IMR-90 (cell line): ENCODE measurements around the gene PLA2G2C. TPM values are rescaled to one million over a fixed set of nuclear protein-coding genes. Genes with fewer than 3 reads are reported as not detected.

Experiments used
- ATAC-seq: fragments of 200-7000 bp; cut with Tn5 transposase; 2 replicates; pipeline ENCODE4 v1.9.1; 2020; ENCODE audit warnings: low read depth, mild to moderate bottlenecking, moderate library complexity
- BruUV-seq: library from RNA; stranded (reverse); fragments of 400-500 nt; replicated peaks from 2 replicates; lab custom pipeline; 2021; lab: Mats Ljungman, UMichigan
- CTCF ChIA-PET: fragments of 300-600 bp; formaldehyde crosslinking; extraction: SDS; loops from one replicate; lab custom pipeline; 2021; ENCODE audit warnings: antibody characterized with exemption; lab: Yijun Ruan, JAX
- POLR2A ChIA-PET: fragments of 300-600 bp; sonication (Branson Sonifier 250); formaldehyde crosslinking; loops from one replicate; lab custom pipeline; 2022; ENCODE audit warnings: antibody characterized with exemption; ENCODE audit not compliant: unreplicated experiment; lab: Charles Lee
- DNase-seq: peaks from one replicate; pipeline ENCODE4 v3.0.0; 2013
- H2AFZ ChIP-seq: replicated peaks from 2 replicates; pipeline ENCODE3; 2013; ENCODE audit warnings: low read length, mild to moderate bottlenecking; ENCODE audit not compliant: poor library complexity
- H2AK5ac ChIP-seq: 2 replicates; pipeline ENCODE4 v1.6.1; 2013; ENCODE audit warnings: low read depth, low read length, inconsistent platforms
- H2AK9ac ChIP-seq: replicated peaks from 2 replicates; pipeline ENCODE3; 2013; ENCODE audit warnings: mild to moderate bottlenecking, low read depth, low read length, moderate library complexity; ENCODE audit not compliant: poor library complexity
- H2BK120ac ChIP-seq: 2 replicates; pipeline ENCODE4 v1.6.1; 2013; ENCODE audit warnings: low read depth, low read length, inconsistent platforms
- H2BK15ac ChIP-seq: 3 replicates; pipeline ENCODE4 v1.6.1; 2013; ENCODE audit warnings: low read depth, low read length, inconsistent platforms
- H2BK20ac ChIP-seq: 2 replicates; pipeline ENCODE4 v1.6.1; 2013; ENCODE audit warnings: low read depth, mild to moderate bottlenecking, inconsistent platforms, low read length, moderate library complexity
- H2BK5ac ChIP-seq: 2 replicates; pipeline ENCODE4 v1.6.1; 2013; ENCODE audit warnings: mild to moderate bottlenecking, low read depth, low read length, inconsistent platforms; ENCODE audit not compliant: poor library complexity, severe bottlenecking
- H3K14ac ChIP-seq: replicated peaks from 2 replicates; pipeline ENCODE4 v1.6.1; 2013; ENCODE audit warnings: low read depth, low read length, inconsistent platforms
- H3K18ac ChIP-seq: 2 replicates; pipeline ENCODE4 v1.6.1; 2013; ENCODE audit warnings: low read depth, low read length, control low read depth
- H3K23ac ChIP-seq: 2 replicates; pipeline ENCODE4 v1.6.1; 2013; ENCODE audit warnings: low read depth, low read length, inconsistent platforms
- H3K27ac ChIP-seq: 2 replicates; pipeline ENCODE4 v1.5.1; 2013; ENCODE audit warnings: mild to moderate bottlenecking, control low read depth, low read length; ENCODE audit not compliant: insufficient read depth
- H3K27me3 ChIP-seq: 2 replicates; pipeline ENCODE4 v1.6.1; 2013; ENCODE audit warnings: low read length; ENCODE audit not compliant: control insufficient read depth, insufficient read depth
- H3K36me3 ChIP-seq: 2 replicates; pipeline ENCODE4 v1.6.1; 2013; ENCODE audit warnings: low read length, mixed read lengths; ENCODE audit not compliant: control insufficient read depth, insufficient read depth
- H3K4ac ChIP-seq: 2 replicates; pipeline ENCODE4 v1.6.1; 2013; ENCODE audit warnings: low read depth, low read length, inconsistent platforms
- H3K4me1 ChIP-seq: 2 replicates; pipeline ENCODE4 v1.6.1; 2013; ENCODE audit warnings: low read length, mixed read lengths; ENCODE audit not compliant: control insufficient read depth, insufficient read depth
- H3K4me2 ChIP-seq: 2 replicates; pipeline ENCODE4 v1.6.1; 2013; ENCODE audit warnings: low read depth, mild to moderate bottlenecking, control low read depth, low read length, moderate library complexity
- H3K4me3 ChIP-seq: 2 replicates; pipeline ENCODE4 v1.5.1; 2013; ENCODE audit warnings: low read depth, mild to moderate bottlenecking, control low read depth, low read length, moderate library complexity; ENCODE audit not compliant: insufficient read depth
- H3K56ac ChIP-seq: 2 replicates; pipeline ENCODE4 v1.6.1; 2013; ENCODE audit warnings: low read length, inconsistent platforms; ENCODE audit not compliant: insufficient read depth; ENCODE audit errors: extremely low read depth
- H3K79me1 ChIP-seq, 2 experiments: 2 replicates each; pipeline ENCODE4 v1.6.1; 2013; ENCODE audit warnings: low read length in 2 of 2, inconsistent platforms in 1 of 2, low read depth in 1 of 2
- H3K9ac ChIP-seq: 2 replicates; pipeline ENCODE4 v1.6.1; 2013; ENCODE audit warnings: low read depth, low read length, control low read depth
- H3K9me1 ChIP-seq: 2 replicates; pipeline ENCODE4 v1.6.1; 2013; ENCODE audit warnings: low read length, inconsistent platforms; ENCODE audit not compliant: insufficient read depth
- H3K9me3 ChIP-seq: 2 replicates; pipeline ENCODE4 v1.6.1; 2013; ENCODE audit warnings: low read length; ENCODE audit not compliant: control insufficient read depth, insufficient read depth
- H4K20me1 ChIP-seq: 2 replicates; pipeline ENCODE4 v1.6.1; 2013; ENCODE audit warnings: low read length, inconsistent platforms; ENCODE audit not compliant: insufficient read depth
- H4K5ac ChIP-seq: 2 replicates; pipeline ENCODE4 v1.6.1; 2013; ENCODE audit warnings: mild to moderate bottlenecking, low read depth, low read length, control low read depth
- H4K8ac ChIP-seq, 2 experiments: 2 replicates each; pipeline ENCODE4 v1.6.1; 2013; ENCODE audit warnings: low read depth in 2 of 2, low read length in 2 of 2, control low read depth in 1 of 2, inconsistent platforms in 1 of 2
- H4K91ac ChIP-seq: 2 replicates; pipeline ENCODE4 v1.6.1; 2013; ENCODE audit warnings: low read depth, low read length, inconsistent platforms; ENCODE audit not compliant: insufficient read depth
- BHLHE40 ChIP-seq: fragments of 150-350 bp; IDR thresholded peaks from 2 replicates; pipeline ENCODE4 v1.6.1; 2016; ENCODE audit warnings: mild to moderate bottlenecking, low read depth, low read length
- CEBPB ChIP-seq: IDR thresholded peaks from 2 replicates; pipeline ENCODE4 v1.6.1; 2012; ENCODE audit warnings: low read depth, low read length, improper control_type of control experiment
- CHD1 ChIP-seq: IDR thresholded peaks from 2 replicates; pipeline ENCODE4 v1.6.1; 2012; ENCODE audit warnings: low read depth, low read length, improper control_type of control experiment
- CTCF ChIP-seq: conservative IDR thresholded peaks from 2 replicates; pipeline ENCODE4 v1.5.1; 2012; ENCODE audit warnings: mild to moderate bottlenecking, low read depth, low read length, improper control_type of control experiment
- ELK1 ChIP-seq: fragments of 150-350 bp; IDR thresholded peaks from 2 replicates; pipeline ENCODE4 v1.6.1; 2016; ENCODE audit warnings: low read depth, mild to moderate bottlenecking, low read length, moderate library complexity, borderline replicate concordance
- FOS ChIP-seq: fragments of 150-350 bp; IDR thresholded peaks from 2 replicates; pipeline ENCODE4 v1.6.1; 2016; ENCODE audit warnings: low read depth, low read length
- MAFK ChIP-seq: IDR thresholded peaks from 2 replicates; pipeline ENCODE4 v1.6.1; 2012; ENCODE audit warnings: low read depth, low read length, improper control_type of control experiment
- MAZ ChIP-seq: IDR thresholded peaks from 2 replicates; pipeline ENCODE4 v1.6.1; 2012; ENCODE audit warnings: low read depth, mild to moderate bottlenecking, low read length, improper control_type of control experiment, moderate library complexity, borderline replicate concordance
- MXI1 ChIP-seq: IDR thresholded peaks from 2 replicates; pipeline ENCODE4 v1.6.1; 2012; ENCODE audit warnings: low read depth, mild to moderate bottlenecking, low read length, moderate library complexity, borderline replicate concordance
- NFE2L2 ChIP-seq: fragments of 150-350 bp; IDR thresholded peaks from 2 replicates; pipeline ENCODE4 v1.6.1; 2016; ENCODE audit warnings: low read depth, mild to moderate bottlenecking, low read length
- POLR2A ChIP-seq: IDR thresholded peaks from 2 replicates; pipeline ENCODE4 v1.6.1; 2012; ENCODE audit warnings: mild to moderate bottlenecking, low read depth, low read length
- RAD21 ChIP-seq: IDR thresholded peaks from 2 replicates; pipeline ENCODE4 v1.6.1; 2012; ENCODE audit warnings: low read length, improper control_type of control experiment
- RCOR1 ChIP-seq: IDR thresholded peaks from 2 replicates; pipeline ENCODE4 v1.6.1; 2012; ENCODE audit warnings: mild to moderate bottlenecking, low read length, improper control_type of control experiment; ENCODE audit not compliant: insufficient replicate concordance
- RFX5 ChIP-seq: IDR thresholded peaks from 2 replicates; pipeline ENCODE4 v1.8.0; 2012; ENCODE audit warnings: low read depth, mild to moderate bottlenecking, low read length, moderate library complexity
- SMC3 ChIP-seq: fragments of 150-350 bp; IDR thresholded peaks from 2 replicates; pipeline ENCODE4 v1.6.1; 2016; ENCODE audit warnings: low read depth, mild to moderate bottlenecking, antibody characterized with exemption, low read length, moderate library complexity
- USF2 ChIP-seq: fragments of 150-350 bp; IDR thresholded peaks from 2 replicates; pipeline ENCODE4 v1.6.1; 2017; ENCODE audit warnings: mild to moderate bottlenecking, antibody characterized with exemption, low read length, low read depth
- WGBS, 2 experiments: methylation state at CpG; one replicate each; pipeline versions ENCODE4 v1.1.5 to v1.1.7; 2013; ENCODE audit warnings: missing lambda C conversion rate in 2 of 2; ENCODE audit not compliant: insufficient read length in 1 of 2; ENCODE audit errors: extremely low coverage in 2 of 2; 5-methylcytosine and 5-hydroxymethylcytosine counted together
- dilution Hi-C: fragments of 300-500 bp; cut with HindIII; formaldehyde crosslinking; loops from one replicate; pipeline ENCODE4 v1.14.3; 2018; ENCODE audit warnings: low sequenced_read_pairs; ENCODE audit not compliant: unreplicated experiment
- in situ Hi-C: fragments of 300-500 bp; cut with MboI; formaldehyde crosslinking; loops from 3 replicates; pipeline ENCODE4 v1.14.3; 2019; ENCODE audit warnings: low sequenced_read_pairs, inconsistent platforms, mixed read lengths
- intact Hi-C: fragments of 100-400 bp; cut with micrococcal nuclease; formaldehyde crosslinking; loops from 2 replicates; pipeline ENCODE4 v1.10.0; 2022
- polyA plus RNA-seq, 3 experiments: library from polyadenylated mRNA; depleted of rRNA; stranded (reverse); fragments of >200 nt; gene quantifications; 2 replicates each; pipeline ENCODE4 v1.2.3, GENCODE V29; 2012; ENCODE audit warnings: low replicate concordance in 1 of 3
- total RNA-seq: library from RNA; depleted of rRNA; stranded (reverse); fragments of >200 nt; gene quantifications from 2 replicates; pipeline ENCODE4 v1.2.3, GENCODE V29; 2012

Gene PLA2G2C
- total and polyA plus RNA-seq, 2 of the 4 experiments (the other 2 are of a cell fraction) = not detected

GRCh38 chr1:20223106-20223505 is 36.8 kb upstream of the PLA2G2C start:
- WGBS, 2 experiments = 85% methylated on average over 2 of the region's 2 CpGs; no CpG with 5 or more reads in 1 of the 2 experiments
- Histone ChIP-seq H3K36me3 (no peaks in the 10 kb centered on the region), H3K4me3 (no peak overlapping the region), H2BK5ac (no peak overlapping the region), H2BK20ac (no peak overlapping the region), H3K9me3 (no peaks in the 10 kb centered on the region), H3K4me1 (no peaks in the 10 kb centered on the region), H3K23ac (no peak overlapping the region), H4K20me1 (no peaks in the 10 kb centered on the region), H2BK15ac (no peak overlapping the region), H3K27ac (no peak overlapping the region), H3K79me1 (no peaks in the 10 kb centered on the region), H3K18ac (no peak overlapping the region), H2AFZ (no peak overlapping the region), H3K9ac (no peak overlapping the region), H3K4me2 (no peak overlapping the region), H3K56ac (no peak overlapping the region), H3K27me3 (peaks cover 39% of the 10 kb centered on the region), H4K8ac (no peak overlapping the region), H3K4ac (no peak overlapping the region), H2AK9ac (no peak overlapping the region), H2BK120ac (no peak overlapping the region), H4K91ac (no peak overlapping the region), H2AK5ac (no peak overlapping the region), H4K5ac (no peak overlapping the region), H3K9me1 (no peaks in the 10 kb centered on the region), H3K14ac (no peak overlapping the region)
- ChIA-PET POLR2A (no interaction called here), CTCF (no interaction called here)
- TF ChIP-seq MAZ = no peak
- TF ChIP-seq ELK1 = no peak
- TF ChIP-seq USF2 = no peak
- no peak for TF ChIP-seq SMC3
- no peak for TF ChIP-seq RCOR1
- no peak for TF ChIP-seq POLR2A
- TF ChIP-seq RFX5 = no peak
- no peak for TF ChIP-seq BHLHE40
- no peak for TF ChIP-seq RAD21
- no peak for TF ChIP-seq FOS
- TF ChIP-seq MAFK = no peak
- TF ChIP-seq NFE2L2 = no peak
- no peak for TF ChIP-seq CEBPB
- no peak for TF ChIP-seq MXI1
- TF ChIP-seq CTCF = no peak
- TF ChIP-seq CHD1 = no peak
- no TSS peak for BruUV-seq
- dilution Hi-C loops = no loop called here
- DNase-seq (no peak), ATAC-seq (no peak)
- intact Hi-C loops = no loop called here
- in situ Hi-C loops = loop anchor here (25.0 kb wide), 1 partner anchor 414 kb away; the partner anchor contains the start of gene PINK1
